HL-60 (cell line): ENCODE measurements around the gene TRIM29.

ENCODE experiments used
- DNase-seq, 2 experiments: peaks; one replicate each; pipeline ENCODE4 v3.0.0-alpha.2; 2010 to 2020; ENCODE audit warnings: low read depth in 1 of 2, low spot score in 1 of 2
- H3K27ac ChIP-seq: fragments of 250-450 bp; sonication (Bioruptor Pico); replicated peaks from 2 replicates; pipeline ENCODE4 v1.5.1; 2020; ENCODE audit warnings: mild to moderate bottlenecking, moderate library complexity
- H3K27me3 ChIP-seq: fragments of 250-450 bp; sonication (Bioruptor Pico); 2 replicates; pipeline ENCODE4 v1.5.1; 2021; ENCODE audit warnings: mild to moderate bottlenecking, moderate library complexity; ENCODE audit not compliant: insufficient read depth, poor library complexity, severe bottlenecking
- H3K4me3 ChIP-seq: replicated peaks from 2 replicates; pipeline ENCODE4 v1.5.1; 2011; ENCODE audit warnings: mild to moderate bottlenecking, control low read depth, low read length; ENCODE audit not compliant: insufficient read depth
- CTCF ChIP-seq: IDR thresholded peaks from one replicate; pipeline ENCODE4 v1.5.1; 2011; ENCODE audit warnings: low read length, control low read depth, inconsistent platforms; ENCODE audit not compliant: insufficient read depth
- GABPA ChIP-seq: IDR thresholded peaks from 2 replicates; pipeline ENCODE4 v1.6.1; 2012; ENCODE audit warnings: low read depth
- POLR2AphosphoS5 ChIP-seq: IDR thresholded peaks from 2 replicates; pipeline ENCODE4 v1.6.1; 2012; ENCODE audit warnings: low read depth
- REST ChIP-seq: IDR thresholded peaks from 2 replicates; pipeline ENCODE4 v1.6.1; 2012; ENCODE audit warnings: low read depth; ENCODE audit not compliant: insufficient replicate concordance
- SPI1 ChIP-seq: IDR thresholded peaks from 2 replicates; pipeline ENCODE4 v1.6.1; 2012; ENCODE audit warnings: low read depth, mild to moderate bottlenecking, borderline replicate concordance

TRIM29 gene

GRCh38 chr11:120121336-120121735 lies 16.6 kb downstream of the TRIM29 start:
- Histone ChIP-seq H3K4me3 (no peak overlapping the region), H3K27ac (no peak overlapping the region), H3K27me3 (no peaks in the 10 kb centered on the region)
- TF ChIP-seq POLR2AphosphoS5 = no peak
- TF ChIP-seq CTCF = no peak
- TF ChIP-seq REST = no peak
- no peak for TF ChIP-seq SPI1
- TF ChIP-seq GABPA = no peak
- no peak for DNase-seq

GRCh38 chr11:120120805-120121335 lies 17.0 kb downstream of the TRIM29 start:
- Histone ChIP-seq H3K27ac (no peak overlapping the region), H3K27me3 (no peaks in the 10 kb centered on the region), H3K4me3 (no peak overlapping the region)
- TF ChIP-seq POLR2AphosphoS5 (no peak), REST (no peak), CTCF (no peak), SPI1 (no peak), GABPA (no peak)
- no peak for DNase-seq

- H3K27ac ChIP-seq = no peak overlapping the region
- no peak for DNase-seq
- no peak for TF ChIP-seq REST
- no peak for TF ChIP-seq SPI1
- no peak for TF ChIP-seq POLR2AphosphoS5
- TF ChIP-seq GABPA = no peak
- TF ChIP-seq CTCF = no peak
- H3K27me3 ChIP-seq = no peaks in the 10 kb centered on the region
- no peak overlapping the region for H3K4me3 ChIP-seq
These were observed 18.8 kb downstream of the TRIM29 start for GRCh38 chr11:120119121-120119520.
